Heart left ventricle (tissue), 13 donors: ENCODE measurements around the gene MICU1.

ENCODE experiments used
- POLR2A ChIP-seq, 2 donors: fragments of 450-650 bp; IDR thresholded peaks; one replicate each; pipeline ENCODE4 v1.6.1; 2017; ENCODE audit warnings: antibody characterized with exemption in 2 of 2, mild to moderate bottlenecking in 2 of 2, moderate library complexity in 2 of 2
- TF ChIP-seq, protein P1 (sequence below), 12 donors: fragments of 200-600 bp; sonication (generic) in 4 of 12; IDR thresholded peaks; one replicate each; pipeline versions ENCODE4 v1.5.0 to v1.8.0; 2018 to 2022; ENCODE audit warnings: antibody characterized with exemption in 12 of 12, mild to moderate bottlenecking in 5 of 12
- donor health status: ischemic (EF 13 %, LVEDD 7.1; RV severe dilation, severe dysfunction).
- donor health status: DM: no; HTN: yes; CAD: no.
- donor health status: DM: no; HTN: no; CAD: no.
- donor health status: ischemic (EF 25% LVEDD 6.9; RV normal size, moderate dysfunction).
- donor health status: ischemic (EF 25% LVEDD 5.7; RV mildly dilated, moderate dysfunction).
- donor health status: ischemic (EF 35%, LVEDD 5.7; RV mildly dilated, moderate dysfunction).
- donor health status: nonischemic (EF 11% LVEDD 7.7; RV severe dilation, severe dysfunction).
- donor health status: DM: yes; HTN: yes; CAD: no.
- donor health status: PGD.
- donor health status: ischemic (EF 29% LVEDD 5.4; RV normal size, mild dysfunction).
- donor health status: nonischemic (EF 23%, LVEDD 6.1; RV moderate dilation, normal function).

DNA sequence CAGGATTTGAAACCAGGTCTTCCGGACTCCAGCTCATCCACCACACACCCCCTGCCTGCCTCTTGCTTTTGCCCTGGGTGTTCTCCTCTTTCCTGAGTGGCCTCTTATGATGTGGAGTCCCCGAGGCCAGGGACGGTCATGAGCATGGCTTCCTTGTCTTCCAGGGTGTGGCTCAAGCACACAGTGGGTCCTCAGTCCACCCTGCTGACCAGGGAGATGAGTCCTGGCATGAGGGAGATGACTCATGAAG lies 303.9 kb downstream of the MICU1 start:
- TF ChIP-seq, protein P1, sequence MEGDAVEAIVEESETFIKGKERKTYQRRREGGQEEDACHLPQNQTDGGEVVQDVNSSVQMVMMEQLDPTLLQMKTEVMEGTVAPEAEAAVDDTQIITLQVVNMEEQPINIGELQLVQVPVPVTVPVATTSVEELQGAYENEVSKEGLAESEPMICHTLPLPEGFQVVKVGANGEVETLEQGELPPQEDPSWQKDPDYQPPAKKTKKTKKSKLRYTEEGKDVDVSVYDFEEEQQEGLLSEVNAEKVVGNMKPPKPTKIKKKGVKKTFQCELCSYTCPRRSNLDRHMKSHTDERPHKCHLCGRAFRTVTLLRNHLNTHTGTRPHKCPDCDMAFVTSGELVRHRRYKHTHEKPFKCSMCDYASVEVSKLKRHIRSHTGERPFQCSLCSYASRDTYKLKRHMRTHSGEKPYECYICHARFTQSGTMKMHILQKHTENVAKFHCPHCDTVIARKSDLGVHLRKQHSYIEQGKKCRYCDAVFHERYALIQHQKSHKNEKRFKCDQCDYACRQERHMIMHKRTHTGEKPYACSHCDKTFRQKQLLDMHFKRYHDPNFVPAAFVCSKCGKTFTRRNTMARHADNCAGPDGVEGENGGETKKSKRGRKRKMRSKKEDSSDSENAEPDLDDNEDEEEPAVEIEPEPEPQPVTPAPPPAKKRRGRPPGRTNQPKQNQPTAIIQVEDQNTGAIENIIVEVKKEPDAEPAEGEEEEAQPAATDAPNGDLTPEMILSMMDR (IDR thresholded peaks at IDR 0.05) = no peak
- no peak for TF ChIP-seq POLR2A (IDR thresholded peaks at IDR 0.05)
